ENCODE data around the gene TMTC1.

DNA sequence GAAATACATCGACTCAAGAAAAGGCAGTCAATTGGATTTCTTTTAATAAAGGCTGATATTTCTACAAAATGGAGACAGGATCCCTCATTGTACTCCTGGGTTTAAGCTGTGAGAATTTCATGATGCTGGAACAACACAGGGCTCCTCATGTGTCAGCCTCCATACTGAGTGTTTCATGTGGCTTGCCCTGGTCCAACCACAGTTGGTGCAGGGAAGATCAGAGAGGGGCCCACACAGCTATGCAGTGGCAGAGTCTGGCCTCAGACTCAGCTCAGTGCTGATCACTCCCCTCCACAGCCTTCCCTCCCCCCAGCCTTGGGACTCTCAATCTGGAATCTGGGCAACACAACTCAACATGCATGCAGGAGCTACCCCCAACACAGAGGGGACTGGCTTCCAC lies 163.7 kb downstream of the TMTC1 start:
- TF ChIP-seq CTCF (IDR thresholded peaks at IDR 0.05; ENCODE audit: low read length) (no peak), EZH2 (IDR thresholded peaks at IDR 0.05; ENCODE audit: borderline replicate concordance, low read length) (no peak)

Data from OCI-LY1 (cell line).